Panc1 (cell line): ENCODE measurements around the gene KCNJ9. TPM values are rescaled to one million over a fixed set of nuclear protein-coding genes. Genes with fewer than 3 reads are reported as not detected.

Experiments used
- ATAC-seq: fragments of 200-7000 bp; cut with Tn5 transposase; 2 replicates; pipeline ENCODE4 v1.9.1; 2020; ENCODE audit warnings: mild to moderate bottlenecking, moderate library complexity
- BruUV-seq: library from RNA; stranded (reverse); fragments of 400-500 nt; replicated peaks from 2 replicates; lab custom pipeline; 2021; lab: Mats Ljungman, UMichigan
- CTCF ChIA-PET: fragments of 300-600 bp; sonication (Branson Sonifier 250); formaldehyde crosslinking; loops from one replicate; lab custom pipeline; 2022; ENCODE audit warnings: antibody characterized with exemption; lab: Charles Lee
- POLR2A ChIA-PET: fragments of 300-600 bp; sonication (Branson Sonifier 250); formaldehyde crosslinking; loops from one replicate; lab custom pipeline; 2022; ENCODE audit warnings: antibody characterized with exemption; lab: Charles Lee
- DNase-seq: peaks from one replicate; pipeline ENCODE4 v3.0.0-alpha.2; 2010; ENCODE audit warnings: low read depth, low spot score
- H3K27ac ChIP-seq: 2 replicates; pipeline ENCODE4 v1.5.1; 2011; ENCODE audit warnings: mild to moderate bottlenecking, low read length, inconsistent platforms
- H3K27me3 ChIP-seq: fragments of 200-500 bp; sonication (Bioruptor generic); 2 replicates; pipeline ENCODE4 v1.6.0; 2014; ENCODE audit warnings: low read length, inconsistent platforms; ENCODE audit not compliant: control insufficient read depth, insufficient read depth
- H3K36me3 ChIP-seq: fragments of 200-500 bp; sonication (Bioruptor generic); 2 replicates; pipeline ENCODE4 v1.5.1; 2014; ENCODE audit warnings: inconsistent platforms, mild to moderate bottlenecking, low read length, moderate library complexity; ENCODE audit not compliant: control insufficient read depth, insufficient read depth
- H3K4me1 ChIP-seq: 2 replicates; pipeline ENCODE4 v1.5.1; 2011; ENCODE audit warnings: inconsistent platforms, mild to moderate bottlenecking, low read length, moderate library complexity; ENCODE audit not compliant: control insufficient read depth, insufficient read depth
- H3K4me3 ChIP-seq, 2 experiments: 2 replicates each; pipeline ENCODE4 v1.5.1; 2011 to 2012; ENCODE audit warnings: low read depth in 2 of 2, low read length in 2 of 2, mild to moderate bottlenecking in 2 of 2, inconsistent platforms in 1 of 2, moderate library complexity in 1 of 2
- H3K9me3 ChIP-seq: fragments of 200-500 bp; sonication (Bioruptor generic); 2 replicates; pipeline ENCODE4 v1.5.1; 2014; ENCODE audit warnings: low read depth, mild to moderate bottlenecking, inconsistent platforms, low read length, moderate library complexity; ENCODE audit not compliant: control insufficient read depth, insufficient read depth
- CTCF ChIP-seq: fragments of 450-650 bp; IDR thresholded peaks from 2 replicates; pipeline ENCODE4 v1.5.1; 2017; ENCODE audit warnings: mild to moderate bottlenecking
- POLR2AphosphoS5 ChIP-seq: IDR thresholded peaks from 2 replicates; pipeline ENCODE4 v1.6.1; 2012; ENCODE audit warnings: mild to moderate bottlenecking, low read depth, low read length, moderate library complexity
- REST ChIP-seq, 2 experiments: IDR thresholded peaks; 2 replicates each; pipeline ENCODE4 v1.6.1; 2011 to 2012; ENCODE audit warnings: low read depth in 2 of 2, control low read depth in 1 of 2, low read length in 1 of 2, mild to moderate bottlenecking in 1 of 2, moderate library complexity in 1 of 2; ENCODE audit not compliant: insufficient read depth in 1 of 2
- SIN3A ChIP-seq: IDR thresholded peaks from 2 replicates; pipeline ENCODE4 v1.6.1; 2012; ENCODE audit warnings: low read depth, mild to moderate bottlenecking, low read length, moderate library complexity, borderline replicate concordance; ENCODE audit not compliant: insufficient read depth
- TCF7L2 ChIP-seq: IDR thresholded peaks from 2 replicates; pipeline ENCODE4 v1.6.1; 2011; ENCODE audit warnings: mild to moderate bottlenecking, low read depth, low read length, inconsistent platforms
- in situ Hi-C: cut with HindIII; loops from 2 replicates; pipeline ENCODE4 v1.10.0; 2016; ENCODE audit warnings: low sequenced_read_pairs, low pct_unique_long_range_greater_than_20kb
- intact Hi-C: fragments of 100-400 bp; cut with micrococcal nuclease; formaldehyde crosslinking; loops from one replicate; pipeline ENCODE4 v1.10.0; 2022; ENCODE audit not compliant: unreplicated experiment
- total RNA-seq: library from RNA; stranded (reverse); gene quantifications from one replicate; pipeline ENCODE4 v1.2.1, GENCODE V29; 2021; ENCODE audit not compliant: unreplicated experiment

KCNJ9 gene
- total RNA-seq, 1 experiment from 2014 or later, result not detected

- peaks cover 35% of the 10 kb centered on the region for H3K27me3 ChIP-seq
- DNase-seq, result no peak
- H3K27ac ChIP-seq, result no peak overlapping the region
- no peaks in the 10 kb centered on the region for H3K9me3 ChIP-seq
- ChIA-PET CTCF (interaction anchor here (0.5 to 0.7 kb wide), 2 partner anchors 10 to 28 kb away, joined by 3 to 4 read pairs; no protein-coding TSS in a partner anchor), POLR2A (no interaction called here)
- in situ Hi-C loops (no loop called here), intact Hi-C loops (no loop called here)
- no peak overlapping the region for H3K4me3 ChIP-seq
- BruUV-seq, result no TSS peak
- no peak for TF ChIP-seq CTCF
- no peak for TF ChIP-seq TCF7L2
- no peak for TF ChIP-seq REST (IDR thresholded peaks at IDR 0.05; ENCODE audit: insufficient read depth in 1 of 2, low read depth in 2 of 2, low read length in 1 of 2)
- no peak for TF ChIP-seq POLR2AphosphoS5
- no peak for TF ChIP-seq SIN3A
- H3K4me1 ChIP-seq, result peaks cover 3% of the 10 kb centered on the region; the same call in 1 of the 2 replicates
- no peak for ATAC-seq
- no peaks in the 10 kb centered on the region for H3K36me3 ChIP-seq
Measured at GRCh38 chr1:160056648-160057169, 24.6 kb upstream of the KCNJ9 start.

GRCh38 chr1:160058087-160058486 lies 23.3 kb upstream of the KCNJ9 start:
- H3K36me3 ChIP-seq, result no peaks in the 10 kb centered on the region
- peaks cover 22% of the 10 kb centered on the region for H3K27me3 ChIP-seq
- TF ChIP-seq CTCF, result peak; percentile 62
- no peak for TF ChIP-seq REST (IDR thresholded peaks at IDR 0.05; ENCODE audit: insufficient read depth in 1 of 2, low read depth in 2 of 2, low read length in 1 of 2)
- H3K4me1 ChIP-seq, result peaks cover 3% of the 10 kb centered on the region; the same call in 1 of the 2 replicates
- no TSS peak for BruUV-seq
- no peak overlapping the region for H3K27ac ChIP-seq
- DNase-seq, result no peak
- POLR2A ChIA-PET, result no interaction called here
- intact Hi-C loops (no loop called here), in situ Hi-C loops (no loop called here)
- peak; percentile 63; the same call in 1 of the 2 replicates for ATAC-seq
- no peak overlapping the region for H3K4me3 ChIP-seq
- CTCF ChIA-PET, result interaction anchor here (0.8 to 1.3 kb wide), 4 partner anchors 11 to 27 kb away, joined by 3 to 8 read pairs (median 6); partner anchors contain the start of gene KCNJ9
- no peaks in the 10 kb centered on the region for H3K9me3 ChIP-seq
